H7 (cell line): ENCODE results near the gene GCN1. TPM values are rescaled to one million over a fixed set of nuclear protein-coding genes. Genes with fewer than 3 reads are reported as not detected.

Experiments
- DNase-seq: peaks from one replicate; pipeline ENCODE4 v3.0.0; 2012
- H3K27me3 ChIP-seq: 2 replicates; pipeline ENCODE4 v1.6.0; 2011; ENCODE audit warnings: mild to moderate bottlenecking, low read length; ENCODE audit not compliant: control insufficient read depth, insufficient read depth
- H3K36me3 ChIP-seq: replicated peaks from 2 replicates; pipeline ENCODE4 v1.5.1; 2011; ENCODE audit warnings: low read length; ENCODE audit not compliant: control insufficient read depth, insufficient read depth
- H3K4me3 ChIP-seq: 2 replicates; pipeline ENCODE4 v1.5.1; 2011; ENCODE audit warnings: low read depth, mild to moderate bottlenecking, control low read depth, low read length, moderate library complexity; ENCODE audit not compliant: insufficient read depth
- total RNA-seq: library from RNA; depleted of rRNA; stranded (reverse); fragments of >200 nt; shearing (Covaris generic); gene quantifications from 2 replicates; pipeline ENCODE4 v1.2.3, GENCODE V29; 2014

GCN1 gene
- total RNA-seq, 1 experiment from 2014 or later, result 119 TPM

- H3K27me3 ChIP-seq, result no peaks in the 10 kb centered on the region
- no peak for DNase-seq
- H3K4me3 ChIP-seq, result no peak overlapping the region
- H3K36me3 ChIP-seq, result peaks cover 67% of the 10 kb centered on the region
Observed at GRCh38 chr12:120138366-120138765, 56.1 kb downstream of the GCN1 start.

- Histone ChIP-seq H3K36me3 (peaks cover 69% of the 10 kb centered on the region), H3K4me3 (no peak overlapping the region), H3K27me3 (no peaks in the 10 kb centered on the region)
- no peak for DNase-seq
Observed at GRCh38 chr12:120137833-120138232, 56.7 kb downstream of the GCN1 start.

- DNase-seq, result no peak
- H3K4me3 ChIP-seq, result no peak overlapping the region
- H3K27me3 ChIP-seq, result no peaks in the 10 kb centered on the region
- H3K36me3 ChIP-seq, result peaks cover 73% of the 10 kb centered on the region
Observed at GRCh38 chr12:120136093-120136770, 58.3 kb downstream of the GCN1 start.

- Histone ChIP-seq H3K4me3 (no peak overlapping the region), H3K36me3 (peaks cover 79% of the 10 kb centered on the region), H3K27me3 (no peaks in the 10 kb centered on the region)
- DNase-seq, result no peak
Observed at GRCh38 chr12:120134307-120134980, 60.1 kb downstream of the GCN1 start.

GRCh38 chr12:120132863-120133385 is 61.6 kb downstream of the GCN1 start:
- DNase-seq, result no peak
- peaks cover 75% of the 10 kb centered on the region for H3K36me3 ChIP-seq
- no peak overlapping the region for H3K4me3 ChIP-seq
- H3K27me3 ChIP-seq, result no peaks in the 10 kb centered on the region

GRCh38 chr12:120132054-120132836 is 62.3 kb downstream of the GCN1 start:
- H3K4me3 ChIP-seq, result no peak overlapping the region
- H3K36me3 ChIP-seq, result peaks cover 74% of the 10 kb centered on the region
- no peaks in the 10 kb centered on the region for H3K27me3 ChIP-seq
- DNase-seq, result no peak

- no peak overlapping the region for H3K4me3 ChIP-seq
- peaks cover 68% of the 10 kb centered on the region for H3K36me3 ChIP-seq
- DNase-seq, result no peak
- no peaks in the 10 kb centered on the region for H3K27me3 ChIP-seq
Observed at GRCh38 chr12:120131116-120131515, 63.4 kb downstream of the GCN1 start.

GRCh38 chr12:120130011-120130410 is 64.5 kb downstream of the GCN1 start:
- Histone ChIP-seq H3K36me3 (peaks cover 65% of the 10 kb centered on the region), H3K4me3 (no peak overlapping the region), H3K27me3 (no peaks in the 10 kb centered on the region)
- no peak for DNase-seq

- H3K4me3 ChIP-seq, result no peak overlapping the region
- H3K27me3 ChIP-seq, result no peaks in the 10 kb centered on the region
- no peak for DNase-seq
- H3K36me3 ChIP-seq, result peaks cover 39% of the 10 kb centered on the region
Observed at GRCh38 chr12:120126635-120127005, 67.9 kb downstream of the GCN1 start.

GRCh38 chr12:120125792-120126634 is 68.5 kb downstream of the GCN1 start:
- H3K36me3 ChIP-seq, result peaks cover 33% of the 10 kb centered on the region
- no peak for DNase-seq
- no peak overlapping the region for H3K4me3 ChIP-seq
- H3K27me3 ChIP-seq, result no peaks in the 10 kb centered on the region

- no peaks in the 10 kb centered on the region for H3K27me3 ChIP-seq
- no peak overlapping the region for H3K4me3 ChIP-seq
- H3K36me3 ChIP-seq, result peaks cover 23% of the 10 kb centered on the region
- DNase-seq, result no peak
Observed at GRCh38 chr12:120125029-120125428, 69.5 kb downstream of the GCN1 start.

- Histone ChIP-seq H3K27me3 (no peaks in the 10 kb centered on the region), H3K4me3 (no peak overlapping the region), H3K36me3 (peaks cover 4% of the 10 kb centered on the region)
- DNase-seq, result no peak
Observed at GRCh38 chr12:120121766-120122293, 72.7 kb downstream of the GCN1 start.

- peaks cover 2% of the 10 kb centered on the region for H3K36me3 ChIP-seq
- DNase-seq, result no peak
- H3K4me3 ChIP-seq, result no peak overlapping the region
- no peaks in the 10 kb centered on the region for H3K27me3 ChIP-seq
Observed at GRCh38 chr12:120121343-120121742, 73.2 kb downstream of the GCN1 start.
